ENCODE data around the gene FKBP2.

The FKBP2 gene

GRCh38 chr11:64240435-64241240 lies at the start of gene FKBP2:
FKBP2 (plus strand) TSS chr11:64241095; CDS start chr11:64242388, 1,293 bp downstream.
- DNase-seq (ENCODE audit: low read depth, low spot score), result no peak

GRCh38 chr11:64192434-64192833 lies 48.5 kb upstream of the FKBP2 start:
- DNase-seq (ENCODE audit: low read depth, low spot score), result no peak

GRCh38 chr11:64196626-64197025 lies 44.3 kb upstream of the FKBP2 start:
- no peak for DNase-seq (ENCODE audit: low read depth, low spot score)

GRCh38 chr11:64198511-64198910 lies 42.4 kb upstream of the FKBP2 start:
- no peak for DNase-seq (ENCODE audit: low read depth, low spot score)

- no peak for DNase-seq (ENCODE audit: low read depth, low spot score)
These were observed 39.4 kb upstream of the FKBP2 start for GRCh38 chr11:64201543-64201942.

- DNase-seq (ENCODE audit: low read depth, low spot score), result no peak
These were observed 37.9 kb upstream of the FKBP2 start for GRCh38 chr11:64202992-64203391.

GRCh38 chr11:64203421-64204079 lies 37.3 kb upstream of the FKBP2 start:
- no peak for DNase-seq (ENCODE audit: low read depth, low spot score)

GRCh38 chr11:64204080-64204440 lies 36.8 kb upstream of the FKBP2 start:
- DNase-seq (ENCODE audit: low read depth, low spot score), result no peak

- peak; percentile 50 for DNase-seq (ENCODE audit: low read depth, low spot score)
These were observed 36.4 kb upstream of the FKBP2 start for GRCh38 chr11:64204464-64204989.

- DNase-seq (ENCODE audit: low read depth, low spot score), result no peak
These were observed 34.2 kb upstream of the FKBP2 start, which contains the start of gene FERMT3 for GRCh38 chr11:64206457-64207255. FERMT3 (plus strand) TSS chr11:64206721; CDS start chr11:64207365, 644 bp downstream.

GRCh38 chr11:64207256-64208085 lies 33.4 kb upstream of the FKBP2 start:
- DNase-seq (ENCODE audit: low read depth, low spot score), result no peak

- no peak for DNase-seq (ENCODE audit: low read depth, low spot score)
These were observed 32.7 kb upstream of the FKBP2 start for GRCh38 chr11:64208086-64208795.

- no peak for DNase-seq (ENCODE audit: low read depth, low spot score)
These were observed 31.9 kb upstream of the FKBP2 start for GRCh38 chr11:64208796-64209562.

- no peak for DNase-seq (ENCODE audit: low read depth, low spot score)
These were observed 31.4 kb upstream of the FKBP2 start for GRCh38 chr11:64209563-64209843.

- DNase-seq (ENCODE audit: low read depth, low spot score), result no peak
These were observed 30.4 kb upstream of the FKBP2 start for GRCh38 chr11:64210301-64211020.

- DNase-seq (ENCODE audit: low read depth, low spot score), result no peak
These were observed 29.6 kb upstream of the FKBP2 start for GRCh38 chr11:64211181-64211872.

- no peak for DNase-seq (ENCODE audit: low read depth, low spot score)
These were observed 24.0 kb upstream of the FKBP2 start for GRCh38 chr11:64216879-64217278.

GRCh38 chr11:64218628-64219353 lies 22.1 kb upstream of the FKBP2 start:
- DNase-seq (ENCODE audit: low read depth, low spot score), result no peak

Data from iPS DF 19.7 (cell line).